Ishikawa (cell line): Measurements from ENCODE around the gene DDIT4L.

Experiments
- CEBPB ChIP-seq: IDR thresholded peaks from 2 replicates; pipeline ENCODE4 v1.6.1; 2012
- CREB1 ChIP-seq: IDR thresholded peaks from 2 replicates; pipeline ENCODE4 v1.6.1; 2012; ENCODE audit warnings: low read depth
- EGR1 ChIP-seq: IDR thresholded peaks from 2 replicates; pipeline ENCODE4 v1.6.1; 2012
- EP300 ChIP-seq: IDR thresholded peaks from 2 replicates; pipeline ENCODE4 v1.6.1; 2012; ENCODE audit warnings: borderline replicate concordance
- FOXM1 ChIP-seq: IDR thresholded peaks from 2 replicates; pipeline ENCODE4 v1.6.1; 2012; ENCODE audit warnings: low read depth, borderline replicate concordance
- MAX ChIP-seq: IDR thresholded peaks from 2 replicates; pipeline ENCODE4 v1.6.1; 2012
- NFIC ChIP-seq: IDR thresholded peaks from 2 replicates; pipeline ENCODE4 v1.6.1; 2012
- RAD21 ChIP-seq: IDR thresholded peaks from 2 replicates; pipeline ENCODE4 v1.6.1; 2012; ENCODE audit warnings: low read depth
- REST ChIP-seq: IDR thresholded peaks from 2 replicates; pipeline ENCODE4 v1.6.1; 2012; ENCODE audit warnings: low read depth, mild to moderate bottlenecking
- TAF1 ChIP-seq: IDR thresholded peaks from 2 replicates; pipeline ENCODE4 v1.6.1; 2012; ENCODE audit warnings: low read depth, mild to moderate bottlenecking
- TCF12 ChIP-seq: IDR thresholded peaks from 2 replicates; pipeline ENCODE4 v1.6.1; 2012; ENCODE audit warnings: low read depth
- TEAD4 ChIP-seq: IDR thresholded peaks from 2 replicates; pipeline ENCODE4 v1.6.1; 2012
- USF1 ChIP-seq: IDR thresholded peaks from 2 replicates; pipeline ENCODE4 v1.6.1; 2012
- YY1 ChIP-seq: IDR thresholded peaks from 2 replicates; pipeline ENCODE4 v1.6.1; 2012; ENCODE audit warnings: low read depth
- ZBTB7A ChIP-seq: IDR thresholded peaks from 2 replicates; pipeline ENCODE4 v1.6.1; 2012; ENCODE audit warnings: low read depth

DDIT4L gene

GRCh38 chr4:100177855-100178254, 12.4 kb downstream of the DDIT4L start:
- no peak for TF ChIP-seq USF1
- no peak for TF ChIP-seq ZBTB7A
- TF ChIP-seq TCF12 = no peak
- no peak for TF ChIP-seq CEBPB
- no peak for TF ChIP-seq NFIC
- no peak for TF ChIP-seq EP300
- no peak for TF ChIP-seq TAF1
- no peak for TF ChIP-seq REST
- TF ChIP-seq TEAD4 = no peak
- TF ChIP-seq YY1 = no peak
- no peak for TF ChIP-seq CREB1
- TF ChIP-seq EGR1 = no peak

GRCh38 chr4:100177126-100177525, 13.1 kb downstream of the DDIT4L start:
- TF ChIP-seq ZBTB7A (no peak), TEAD4 (no peak), TCF12 (no peak), CREB1 (no peak), USF1 (no peak), TAF1 (no peak), NFIC (no peak), EGR1 (no peak), YY1 (no peak), EP300 (no peak), FOXM1 (no peak), MAX (no peak), CEBPB (no peak)

- TF ChIP-seq TAF1 (no peak), USF1 (no peak), EP300 (no peak), REST (no peak), TEAD4 (no peak), TCF12 (no peak), YY1 (no peak), EGR1 (no peak), CEBPB (no peak), CREB1 (no peak), ZBTB7A (no peak), RAD21 (no peak), FOXM1 (no peak)
Observed at GRCh38 chr4:100175858-100176257, 14.4 kb downstream of the DDIT4L start.

GRCh38 chr4:100174985-100175383, 15.3 kb downstream of the DDIT4L start:
- no peak for TF ChIP-seq MAX
- no peak for TF ChIP-seq CREB1
- no peak for TF ChIP-seq EGR1
- no peak for TF ChIP-seq CEBPB
- TF ChIP-seq NFIC = no peak
- TF ChIP-seq FOXM1 = no peak
- TF ChIP-seq ZBTB7A = no peak
- no peak for TF ChIP-seq TEAD4
- no peak for TF ChIP-seq TCF12
- TF ChIP-seq USF1 = no peak
- TF ChIP-seq REST = no peak
- TF ChIP-seq TAF1 = no peak
- no peak for TF ChIP-seq EP300
- no peak for TF ChIP-seq RAD21
